H1 (cell line): ENCODE results near the gene CRADD. TPM values are rescaled to one million over a fixed set of nuclear protein-coding genes. Genes with fewer than 3 reads are reported as not detected.

ENCODE experiments used
- CHD2 ChIP-seq: IDR thresholded peaks from 2 replicates; pipeline ENCODE4 v1.6.1; 2012; ENCODE audit warnings: low read length, improper control_type of control experiment
- JUN ChIP-seq: IDR thresholded peaks from 2 replicates; pipeline ENCODE4 v1.6.1; 2011; ENCODE audit warnings: low read depth, mild to moderate bottlenecking, improper control_type of control experiment, low read length
- polyA plus RNA-seq, 7 experiments: library from polyadenylated mRNA; depleted of rRNA in 3 of 7; stranded (reverse) in 5 of 7; unstranded in 2 of 7; fragments of >200 nt in 5 of 7; fragments of 200-250 nt in 2 of 7; gene quantifications; 1 replicate in 5 of 7; 2 replicates in 1 of 7; 4 replicates in 1 of 7; pipeline versions ENCODE4 v1.2.1 to v1.2.3, GENCODE V29; 2011 to 2013; ENCODE audit warnings: missing spikeins in 2 of 7, mixed read lengths in 2 of 7
- total RNA-seq: library from RNA; stranded (reverse); fragmentation: NEBNext Ultra II Directional; extraction: Animal tissue kit (Norgen Biotek cat#: 25700); gene quantifications from 2 replicates; pipeline ENCODE4 v1.2.1, GENCODE V29; 2021

The CRADD gene
- total and polyA plus RNA-seq, 2 of the 8 experiments (the other 6 are each of a cell fraction or from before 2014, with no cell fraction given) = 8.1 to 15.4 TPM

DNA sequence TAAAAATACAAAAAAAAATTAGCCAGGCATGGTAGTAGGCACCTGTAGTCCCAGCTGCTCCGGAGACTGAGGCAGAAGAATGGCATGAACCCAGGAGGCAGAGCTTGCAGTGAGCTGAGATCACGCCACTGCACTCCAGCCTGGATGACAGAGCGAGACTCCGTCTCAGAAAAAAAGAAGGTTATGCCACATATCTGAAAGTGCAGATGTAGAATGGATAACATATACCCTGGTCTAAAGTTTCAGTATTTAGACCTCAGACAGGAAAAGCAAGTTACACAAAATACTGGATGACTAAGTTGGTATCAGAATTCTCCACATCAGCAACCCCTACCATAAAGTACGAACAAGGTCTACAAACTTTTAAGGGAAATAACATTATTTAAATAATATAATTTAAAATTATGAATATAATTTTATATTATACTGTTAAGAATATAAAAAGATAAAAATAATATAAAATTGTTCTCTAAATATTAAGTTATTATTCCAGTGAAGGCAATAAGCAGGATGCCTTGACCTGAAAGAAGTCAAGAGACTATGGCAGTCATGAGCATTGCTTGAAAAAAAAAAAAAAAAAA, 169.9 kb downstream of the CRADD start (continued):
- TF ChIP-seq JUN (no peak), CHD2 (no peak)
